ENCODE data around the gene CRTC2. TPM values are rescaled to one million over a fixed set of nuclear protein-coding genes. Genes with fewer than 3 reads are reported as not detected.

Gene CRTC2
- total RNA-seq, 2 donors from 2014 or later = 35.5 to 40.9 TPM

- TF ChIP-seq CTCF (conservative IDR thresholded peaks at IDR 0.05) = no peak
- H3K4me1 ChIP-seq (ENCODE audit: control insufficient read depth, insufficient read depth, low read length) = no peaks in the 10 kb centered on the region
- Mint-ChIP-seq H3K9me3 (no peaks in the 10 kb centered on the region), H3K4me1 (peaks cover 10% of the 10 kb centered on the region), H3K27ac (peak within 1 kb of the TSS; percentile 95), H3K36me3 (ENCODE audit: low read depth) (peaks cover 22% of the 10 kb centered on the region), H3K4me3 (peak within 1 kb of the TSS; percentile 94), H3K27me3 (ENCODE audit: insufficient read depth) (no peaks in the 10 kb centered on the region)
- H3K4me3 ChIP-seq (ENCODE audit: low read length) = peak within 1 kb of the TSS; percentile 89
- WGBS, 2 experiments (ENCODE audit: insufficient coverage in 1 of 2, insufficient read length in 1 of 2) = 0% methylated on average over 5 to 31 of the region's 32 CpGs
- no peaks in the 10 kb centered on the region for H3K27me3 ChIP-seq (ENCODE audit: control insufficient read depth, insufficient read depth, low read length, poor library complexity, severe bottlenecking)
- peak within 1 kb of the TSS; percentile 78 for H3K27ac ChIP-seq (ENCODE audit: low read depth, low read length)
- H3K9me3 ChIP-seq (ENCODE audit: control insufficient read depth, low read length) = no peaks in the 10 kb centered on the region
- peak; percentile 96 for DNase-seq
- peak within 1 kb of the TSS; percentile 56 for H3K9ac ChIP-seq (ENCODE audit: extremely low read depth, low read length, poor library complexity, severe bottlenecking)
- peaks cover 16% of the 10 kb centered on the region for H3K36me3 ChIP-seq (ENCODE audit: control insufficient read depth, insufficient read depth, low read length)
These were observed 27.7 kb upstream of the CRTC2 start, which contains the start of gene RAB13 for GRCh38 chr1:153985941-153986761. RAB13 (minus strand) TSS chr1:153986339; CDS start chr1:153986236, 103 bp downstream.

GRCh38 chr1:153985341-153985912 is 27.0 kb upstream of the CRTC2 start:
- WGBS, 2 experiments (ENCODE audit: insufficient coverage in 1 of 2, insufficient read length in 1 of 2) = 5 to 11% methylated on average over 5 to 7 of the region's 7 CpGs

More at GRCh38 chr1:153985341-153985912, 27.0 kb upstream of the CRTC2 start:
- DNase-seq = peak; percentile 71
- no peak for TF ChIP-seq CTCF (conservative IDR thresholded peaks at IDR 0.05)
- H3K4me3 ChIP-seq (ENCODE audit: low read length) = peak overlapping the region; percentile 89
- peak overlapping the region; percentile 94 for H3K4me3 Mint-ChIP-seq
- H3K36me3 Mint-ChIP-seq (ENCODE audit: low read depth) = peaks cover 20% of the 10 kb centered on the region
- no peak overlapping the region for H3K27ac ChIP-seq (ENCODE audit: low read depth, low read length)
- peak overlapping the region; percentile 56 for H3K9ac ChIP-seq (ENCODE audit: extremely low read depth, low read length, poor library complexity, severe bottlenecking)
- H3K4me1 ChIP-seq (ENCODE audit: control insufficient read depth, insufficient read depth, low read length) = no peaks in the 10 kb centered on the region
- no peaks in the 10 kb centered on the region for H3K9me3 Mint-ChIP-seq
- H3K36me3 ChIP-seq (ENCODE audit: control insufficient read depth, insufficient read depth, low read length) = peaks cover 21% of the 10 kb centered on the region
- H3K27me3 Mint-ChIP-seq (ENCODE audit: insufficient read depth) = no peaks in the 10 kb centered on the region
- no peaks in the 10 kb centered on the region for H3K9me3 ChIP-seq (ENCODE audit: control insufficient read depth, low read length)
- peaks cover 10% of the 10 kb centered on the region for H3K4me1 Mint-ChIP-seq
- H3K27ac Mint-ChIP-seq = peak overlapping the region; percentile 95
- no peaks in the 10 kb centered on the region for H3K27me3 ChIP-seq (ENCODE audit: control insufficient read depth, insufficient read depth, low read length, poor library complexity, severe bottlenecking)

Measured in endodermal cell (in vitro differentiated cells).